Superior temporal gyrus (tissue), 1 donor: ENCODE data around the gene TMEM121.
"Not testable (repeated sequence)": the region's sequence is repeated elsewhere in the genome, so short reads cannot be mapped to it uniquely, and the experiment has no call there.

Source experiments
- DNase-seq: peaks from one replicate; pipeline ENCODE4 v3.0.0-alpha.2; 2016; ENCODE audit errors: extremely low spot score

TMEM121 gene

GRCh38 chr14:105568859-105569766, 42.7 kb downstream of the TMEM121 start:
- DNase-seq: no peak

GRCh38 chr14:105570482-105570881, 44.1 kb downstream of the TMEM121 start:
- no peak for DNase-seq

- not testable (repeated sequence) for DNase-seq
Measured at GRCh38 chr14:105571181-105571951, 45.0 kb downstream of the TMEM121 start.

- DNase-seq: not testable (repeated sequence)
Measured at GRCh38 chr14:105572063-105572462, 45.7 kb downstream of the TMEM121 start.

- DNase-seq: not testable (repeated sequence)
Measured at GRCh38 chr14:105573841-105574240, 47.5 kb downstream of the TMEM121 start.

- not testable (repeated sequence) for DNase-seq
Measured at GRCh38 chr14:105574411-105574810, 48.0 kb downstream of the TMEM121 start.

GRCh38 chr14:105575016-105575700, 48.8 kb downstream of the TMEM121 start:
- not testable (repeated sequence) for DNase-seq

GRCh38 chr14:105576525-105577088, 50.2 kb downstream of the TMEM121 start:
- no peak for DNase-seq

GRCh38 chr14:105577314-105577861, 51.0 kb downstream of the TMEM121 start:
- DNase-seq: no peak

GRCh38 chr14:105578070-105578469, 51.7 kb downstream of the TMEM121 start:
- DNase-seq: no peak

- DNase-seq: not testable (repeated sequence)
Measured at GRCh38 chr14:105579221-105579620, 52.8 kb downstream of the TMEM121 start.
